H1 (cell line): ENCODE measurements around the gene SNX24. TPM values are rescaled to one million over a fixed set of nuclear protein-coding genes. Genes with fewer than 3 reads are reported as not detected.

Source experiments
- CTCF ChIA-PET: fragments of 300-600 bp; sonication (Branson Sonifier 250); formaldehyde crosslinking; loops from one replicate; lab custom pipeline; 2021; ENCODE audit not compliant: partially characterized antibody; lab: Charles Lee
- POLR2A ChIA-PET: fragments of 300-600 bp; sonication (Branson Sonifier 250); formaldehyde crosslinking; loops from one replicate; lab custom pipeline; 2021; ENCODE audit warnings: inconsistent platforms; ENCODE audit not compliant: partially characterized antibody; lab: Charles Lee
- DNase-seq, 2 experiments: peaks; one replicate each; pipeline versions ENCODE4 v3.0.0 to v3.0.0-alpha.2; 2010 to 2022; ENCODE audit warnings: low spot score in 2 of 2, low read depth in 1 of 2, mixed read lengths in 1 of 2
- FAIRE-seq: peaks from 2 replicates; lab custom pipeline; 2011; peaks lifted over from hg19 to GRCh38; lab: Jason Lieb, UNC
- H2AFZ ChIP-seq: 2 replicates; pipeline ENCODE4 v1.8.1; 2012; ENCODE audit warnings: low read length, inconsistent platforms
- H2AK5ac ChIP-seq: 2 replicates; pipeline ENCODE4 v1.6.1; 2013; ENCODE audit warnings: low read depth, low read length
- H2BK120ac ChIP-seq: replicated peaks from 2 replicates; pipeline ENCODE3; 2013; ENCODE audit warnings: low read depth, low read length, inconsistent platforms
- H2BK12ac ChIP-seq: 2 replicates; pipeline ENCODE4 v1.6.1; 2013; ENCODE audit warnings: low read depth, low read length
- H2BK15ac ChIP-seq: 2 replicates; pipeline ENCODE4 v1.6.1; 2013; ENCODE audit warnings: low read length
- H2BK20ac ChIP-seq: 2 replicates; pipeline ENCODE4 v1.6.1; 2013; ENCODE audit warnings: low read length
- H2BK5ac ChIP-seq: 2 replicates; pipeline ENCODE4 v1.6.1; 2013; ENCODE audit warnings: low read depth, low read length
- H3K14ac ChIP-seq: 2 replicates; pipeline ENCODE4 v1.6.1; 2013; ENCODE audit warnings: inconsistent platforms; ENCODE audit not compliant: insufficient read length
- H3K18ac ChIP-seq: 2 replicates; pipeline ENCODE4 v1.6.1; 2013; ENCODE audit warnings: low read length; ENCODE audit errors: extremely low read depth
- H3K23ac ChIP-seq: 2 replicates; pipeline ENCODE4 v1.6.1; 2013; ENCODE audit warnings: inconsistent platforms; ENCODE audit not compliant: insufficient read length
- H3K23me2 ChIP-seq: 2 replicates; pipeline ENCODE4 v1.6.1; 2013; ENCODE audit warnings: low read depth, low read length
- H3K27ac ChIP-seq: 2 replicates; pipeline ENCODE4 v1.6.1; 2011; ENCODE audit warnings: low read depth, low read length, inconsistent platforms
- H3K27me3 ChIP-seq, 4 experiments: replicated peaks in 1 of 4; 1 replicate in 1 of 4; 2 replicates in 3 of 4; pipeline versions ENCODE4 v1.6.1 to v1.8.1; 2011 to 2013; ENCODE audit warnings: low read length in 3 of 4, mild to moderate bottlenecking in 3 of 4, inconsistent platforms in 2 of 4, mixed read lengths in 2 of 4, moderate library complexity in 1 of 4; ENCODE audit not compliant: control insufficient read depth in 3 of 4, insufficient read depth in 3 of 4; ENCODE audit errors: extremely low read depth in 1 of 4
- H3K36me3 ChIP-seq, 4 experiments: 2 replicates each; pipeline versions ENCODE4 v1.6.1 to v1.8.1; 2011 to 2013; ENCODE audit warnings: mild to moderate bottlenecking in 4 of 4, low read length in 3 of 4, moderate library complexity in 2 of 4, control low read depth in 1 of 4, inconsistent platforms in 1 of 4; ENCODE audit not compliant: insufficient read depth in 4 of 4, control insufficient read depth in 2 of 4
- H3K4ac ChIP-seq: replicated peaks from 2 replicates; pipeline ENCODE3; 2013; ENCODE audit warnings: low read length, low read depth, mixed read lengths, inconsistent platforms; ENCODE audit not compliant: insufficient read length
- H3K4me1 ChIP-seq, 4 experiments: replicated peaks in 1 of 4; 1 replicate in 1 of 4; 2 replicates in 3 of 4; pipeline versions ENCODE4 v1.6.1 to v1.8.1; 2011 to 2013; ENCODE audit warnings: low read length in 3 of 4, inconsistent platforms in 2 of 4, mixed read lengths in 1 of 4; ENCODE audit not compliant: insufficient read depth in 4 of 4, control insufficient read depth in 3 of 4
- H3K4me2 ChIP-seq, 2 experiments: 2 replicates each; pipeline versions ENCODE4 v1.6.1 to v1.8.1; 2011 to 2013; ENCODE audit warnings: low read depth in 2 of 2, low read length in 2 of 2, control low read depth in 1 of 2, inconsistent platforms in 1 of 2, mild to moderate bottlenecking in 1 of 2; ENCODE audit not compliant: insufficient read depth in 1 of 2
- H3K4me3 ChIP-seq, 4 experiments: fragments of 200-600, 300-600 bp in 1 of 4; sonication (generic), shearing (Covaris generic), sonication (Bioruptor Twin) in 1 of 4; 2 replicates each; pipeline versions ENCODE4 v1.5.1 to v1.8.1; 2011 to 2016; ENCODE audit warnings: low read length in 4 of 4, low read depth in 3 of 4, control low read depth in 2 of 4, inconsistent platforms in 2 of 4, mild to moderate bottlenecking in 2 of 4, mixed read lengths in 1 of 4, moderate library complexity in 1 of 4; ENCODE audit not compliant: insufficient read depth in 2 of 4; ENCODE audit errors: extremely low read depth in 1 of 4
- H3K56ac ChIP-seq: replicated peaks from 2 replicates; pipeline ENCODE3; 2013; ENCODE audit warnings: low read depth, mild to moderate bottlenecking, mixed read lengths, low read length, inconsistent platforms; ENCODE audit not compliant: insufficient read length
- H3K79me1 ChIP-seq: 2 replicates; pipeline ENCODE4 v1.6.1; 2013; ENCODE audit warnings: low read depth, low read length, control low read depth
- H3K79me2 ChIP-seq, 2 experiments: 2 replicates each; pipeline versions ENCODE4 v1.6.1 to v1.8.1; 2012 to 2013; ENCODE audit warnings: low read length in 2 of 2, mild to moderate bottlenecking in 2 of 2, inconsistent platforms in 1 of 2; ENCODE audit not compliant: insufficient read depth in 2 of 2, control insufficient read depth in 1 of 2
- H3K9ac ChIP-seq, 4 experiments: replicated peaks in 1 of 4; 1 replicate in 1 of 4; 2 replicates in 3 of 4; pipeline versions ENCODE4 v1.6.1 to v1.8.1; 2011 to 2013; ENCODE audit warnings: low read depth in 3 of 4, low read length in 3 of 4, control low read depth in 2 of 4, mild to moderate bottlenecking in 2 of 4, moderate library complexity in 2 of 4, inconsistent platforms in 1 of 4; ENCODE audit errors: extremely low read depth in 1 of 4
- H3K9me3 ChIP-seq, 2 experiments: 2 replicates each; pipeline versions ENCODE4 v1.6.1 to v1.8.1; 2012 to 2013; ENCODE audit warnings: mild to moderate bottlenecking in 2 of 2, moderate library complexity in 2 of 2, control low read depth in 1 of 2, inconsistent platforms in 1 of 2, low read depth in 1 of 2, low read length in 1 of 2, mixed read lengths in 1 of 2; ENCODE audit not compliant: insufficient read depth in 2 of 2
- H4K20me1 ChIP-seq, 2 experiments: replicated peaks in 1 of 2; 2 replicates each; pipeline versions ENCODE3 to v1.8.1; 2011 to 2013; ENCODE audit warnings: inconsistent platforms in 2 of 2, low read length in 2 of 2, mild to moderate bottlenecking in 1 of 2; ENCODE audit not compliant: insufficient read depth in 2 of 2, control insufficient read depth in 1 of 2
- H4K5ac ChIP-seq: 2 replicates; pipeline ENCODE4 v1.6.1; 2013; ENCODE audit warnings: low read length, low read depth, mixed read lengths, inconsistent platforms; ENCODE audit not compliant: insufficient read length
- H4K8ac ChIP-seq: 2 replicates; pipeline ENCODE4 v1.8.0; 2013; ENCODE audit warnings: mild to moderate bottlenecking, moderate library complexity, low read length, inconsistent platforms; ENCODE audit not compliant: insufficient read depth; ENCODE audit errors: extremely low read depth
- H4K91ac ChIP-seq: replicated peaks from 2 replicates; pipeline ENCODE3; 2013; ENCODE audit warnings: low read length, mixed read lengths, inconsistent platforms; ENCODE audit not compliant: insufficient read length
- ATF2 ChIP-seq: IDR thresholded peaks from 2 replicates; pipeline ENCODE4 v1.6.1; 2012; ENCODE audit warnings: low read length, inconsistent platforms
- CTBP2 ChIP-seq: IDR thresholded peaks from 2 replicates; pipeline ENCODE4 v1.7.0; 2011; ENCODE audit warnings: borderline replicate concordance, mild to moderate bottlenecking, moderate library complexity, mixed read lengths, low read length; ENCODE audit not compliant: insufficient read depth, insufficient read length
- EGR1 ChIP-seq: IDR thresholded peaks from 2 replicates; pipeline ENCODE4 v1.6.1; 2011; ENCODE audit warnings: low read depth, low read length, borderline replicate concordance
- EZH2 ChIP-seq: fragments of 200-600 bp; sonication (generic); IDR thresholded peaks from 2 replicates; pipeline ENCODE4 v1.7.1; 2012; ENCODE audit warnings: low read depth, mild to moderate bottlenecking, moderate library complexity, low read length, inconsistent platforms; ENCODE audit not compliant: severe bottlenecking
- HDAC6 ChIP-seq: IDR thresholded peaks from one replicate; pipeline ENCODE4 v1.7.1; 2012; ENCODE audit warnings: low read depth, mild to moderate bottlenecking, inconsistent platforms, low read length, moderate library complexity
- PHF8 ChIP-seq: fragments of 200-600 bp; sonication (generic); conservative IDR thresholded peaks from 2 replicates; pipeline ENCODE4 v1.7.1; 2012; ENCODE audit warnings: low read depth, mild to moderate bottlenecking, inconsistent platforms, low read length, moderate library complexity
- RAD21 ChIP-seq, 2 experiments: IDR thresholded peaks in 1 of 2; conservative IDR thresholded peaks in 1 of 2; 2 replicates each; pipeline ENCODE4 v1.6.1; 2011; ENCODE audit warnings: low read depth in 2 of 2, low read length in 2 of 2, improper control_type of control experiment in 1 of 2, inconsistent platforms in 1 of 2, mild to moderate bottlenecking in 1 of 2, moderate library complexity in 1 of 2
- SRF ChIP-seq: IDR thresholded peaks from 2 replicates; pipeline ENCODE4 v1.6.1; 2011; ENCODE audit warnings: mild to moderate bottlenecking, low read depth, low read length, moderate library complexity
- TBP ChIP-seq: IDR thresholded peaks from 2 replicates; pipeline ENCODE4 v1.6.1; 2011; ENCODE audit warnings: low read depth, low read length, improper control_type of control experiment
- TEAD4 ChIP-seq: IDR thresholded peaks from 2 replicates; pipeline ENCODE4 v1.6.1; 2012; ENCODE audit warnings: low read depth, low read length, inconsistent platforms, mixed read lengths
- WGBS, 2 experiments: shearing (Covaris generic) in 1 of 2; methylation state at CpG; one replicate each; pipeline versions ENCODE4 v1.1.6 to v1.1.7; 2013 to 2015; ENCODE audit warnings: low lambda C conversion rate in 2 of 2, mixed read lengths in 2 of 2, inconsistent platforms in 1 of 2, low coverage in 1 of 2, missing lambda C conversion rate in 1 of 2; ENCODE audit not compliant: insufficient replicate concordance in 2 of 2, insufficient coverage in 1 of 2, insufficient read length in 1 of 2; ENCODE audit errors: extremely low coverage in 1 of 2, missing lambda C conversion rate in 1 of 2; 5-methylcytosine and 5-hydroxymethylcytosine counted together
- polyA plus RNA-seq, 7 experiments: library from polyadenylated mRNA; depleted of rRNA in 3 of 7; stranded (reverse) in 5 of 7; unstranded in 2 of 7; fragments of >200 nt in 5 of 7; fragments of 200-250 nt in 2 of 7; gene quantifications; 1 replicate in 5 of 7; 2 replicates in 1 of 7; 4 replicates in 1 of 7; pipeline versions ENCODE4 v1.2.1 to v1.2.3, GENCODE V29; 2011 to 2013; ENCODE audit warnings: missing spikeins in 2 of 7, mixed read lengths in 2 of 7
- total RNA-seq: library from RNA; stranded (reverse); fragmentation: NEBNext Ultra II Directional; extraction: Animal tissue kit (Norgen Biotek cat#: 25700); gene quantifications from 2 replicates; pipeline ENCODE4 v1.2.1, GENCODE V29; 2021
- TF ChIP-seq, protein P1 (sequence below): IDR thresholded peaks from 2 replicates; pipeline ENCODE4 v1.6.1; 2011; ENCODE audit warnings: low read length, improper control_type of control experiment

The SNX24 gene
- total and polyA plus RNA-seq, 2 of the 8 experiments (the other 6 are each of a cell fraction or from before 2014, with no cell fraction given), result 7.3 to 14.3 TPM

GRCh38 chr5:122924203-122924602 is 78.8 kb downstream of the SNX24 start:
- no peaks in the 10 kb centered on the region for H3K23me2 ChIP-seq
- H3K4me2 ChIP-seq, result peak overlapping the region in 1 of 2 experiments; percentile 24; a peak in 1 of 4 replicates
- POLR2A ChIA-PET, result interaction anchor here (0.6 kb wide), 1 partner anchor 289 kb away, joined by 4 read pairs; no protein-coding TSS in a partner anchor
- no peak overlapping the region for H2BK20ac ChIP-seq
- H2BK120ac ChIP-seq, result no peak overlapping the region
- no peak overlapping the region for H4K91ac ChIP-seq
- no peaks in the 10 kb centered on the region for H4K20me1 ChIP-seq
- no peak overlapping the region for H3K27ac ChIP-seq
- no peak overlapping the region for H4K5ac ChIP-seq
- H3K23ac ChIP-seq, result no peak overlapping the region
- no peak overlapping the region for H3K9ac ChIP-seq
- no peaks in the 10 kb centered on the region for H3K27me3 ChIP-seq
- WGBS, 2 experiments, result 88% methylated on average over 5 of the region's 5 CpGs; no CpG with 5 or more reads in 1 of the 2 experiments
- no peaks in the 10 kb centered on the region for H3K9me3 ChIP-seq
- no peak overlapping the region for H3K14ac ChIP-seq
- H3K4me1 ChIP-seq, result peaks cover 0 to 25% (median 9%) of the 10 kb centered on the region in 4 experiments; a peak in 6 of 7 replicates
- no peak overlapping the region for H2AFZ ChIP-seq
- DNase-seq (no peak), FAIRE-seq (no peak)
- H3K79me2 ChIP-seq, result no peaks in the 10 kb centered on the region
- no peak overlapping the region for H3K18ac ChIP-seq
- no peak overlapping the region for H2BK12ac ChIP-seq
- H4K8ac ChIP-seq, result no peak overlapping the region
- no peak overlapping the region for H3K56ac ChIP-seq
- H2BK5ac ChIP-seq, result no peak overlapping the region
- no peaks in the 10 kb centered on the region for H3K79me1 ChIP-seq
- H3K36me3 ChIP-seq, result no peaks in the 10 kb centered on the region
- H2AK5ac ChIP-seq, result no peak overlapping the region
- no peak overlapping the region for H2BK15ac ChIP-seq
- CTCF ChIA-PET, result no interaction called here
- H3K4ac ChIP-seq, result no peak overlapping the region
- H3K4me3 ChIP-seq, result no peak overlapping the region
- TF ChIP-seq ATF2, result no peak
- no peak for TF ChIP-seq CTBP2
- TF ChIP-seq EGR1, result no peak
- TF ChIP-seq TBP, result no peak
- no peak for TF ChIP-seq HDAC6
- TF ChIP-seq PHF8, result no peak
- no peak for TF ChIP-seq RAD21 (IDR thresholded peaks at IDR 0.05 in 1 of 2, conservative IDR thresholded peaks at IDR 0.05 in 1 of 2; ENCODE audit: low read depth in 2 of 2, low read length in 2 of 2)
- TF ChIP-seq, protein P1, sequence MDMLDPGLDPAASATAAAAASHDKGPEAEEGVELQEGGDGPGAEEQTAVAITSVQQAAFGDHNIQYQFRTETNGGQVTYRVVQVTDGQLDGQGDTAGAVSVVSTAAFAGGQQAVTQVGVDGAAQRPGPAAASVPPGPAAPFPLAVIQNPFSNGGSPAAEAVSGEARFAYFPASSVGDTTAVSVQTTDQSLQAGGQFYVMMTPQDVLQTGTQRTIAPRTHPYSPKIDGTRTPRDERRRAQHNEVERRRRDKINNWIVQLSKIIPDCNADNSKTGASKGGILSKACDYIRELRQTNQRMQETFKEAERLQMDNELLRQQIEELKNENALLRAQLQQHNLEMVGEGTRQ, result no peak
- TF ChIP-seq SRF, result no peak
- TF ChIP-seq EZH2, result no peak
- no peak for TF ChIP-seq TEAD4
